Measurements from ENCODE around the gene CCDC47. TPM values are rescaled to one million over a fixed set of nuclear protein-coding genes. Genes with fewer than 3 reads are reported as not detected.

The CCDC47 gene
- total and polyA plus RNA-seq, 2 experiments from 2014 or later, result 38.5 to 61.9 TPM

DNA sequence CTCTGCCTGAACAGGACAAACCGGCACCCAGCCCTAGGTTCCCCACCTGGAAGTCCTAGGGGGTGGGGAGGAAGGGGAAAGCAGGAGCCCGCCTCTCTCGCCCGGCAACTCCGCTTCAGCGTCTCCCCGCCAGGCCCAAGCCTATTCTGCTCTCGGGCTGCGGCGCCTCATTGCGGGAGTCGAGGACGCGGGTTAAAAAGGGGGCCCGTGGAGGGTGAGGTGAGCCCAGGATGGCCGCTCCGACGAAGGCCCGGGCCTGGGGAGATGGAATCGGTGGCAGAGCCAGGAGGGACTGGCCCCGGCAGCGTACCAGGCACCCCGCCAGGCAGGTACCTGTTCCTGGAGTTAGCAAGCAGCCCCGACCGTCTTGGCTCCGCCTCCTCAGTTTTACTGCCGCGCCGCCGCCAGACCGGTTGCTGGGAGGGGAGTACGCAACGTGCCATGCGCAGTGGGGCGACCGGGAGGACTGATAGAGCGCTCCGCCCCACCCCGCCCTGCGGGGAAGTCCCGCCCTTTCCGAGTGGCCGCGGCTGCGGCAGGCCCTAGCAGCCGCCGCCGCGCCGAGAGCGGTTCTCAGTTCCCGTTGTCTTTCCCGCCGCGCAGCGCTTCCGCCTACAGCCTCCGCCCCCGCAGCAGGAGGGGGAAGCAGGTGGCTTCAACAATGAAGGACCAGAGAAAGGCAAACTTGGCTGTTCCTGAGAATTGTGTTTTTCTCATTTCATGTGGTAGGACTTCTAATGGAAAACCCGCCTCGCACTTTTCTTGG is 31.8 kb downstream of the CCDC47 start, which contains the start of gene STRADA:
STRADA (minus strand) TSS at position 392 of the 766 bp plus-strand sequence. CDS start 13,430 bp downstream, outside the sequence.
- peak; percentile 99 for DNase-seq (ENCODE audit: low spot score)

More for the DNA sequence above, 31.8 kb downstream of the CCDC47 start, which contains the start of gene STRADA:
- H3F3A ChIP-seq (replicated peaks; ENCODE audit: low read depth), result peaks cover 19% of the 10 kb centered on the region
- peaks cover 10% of the 10 kb centered on the region; the same call in 2 of the 3 replicates for H3K36me3 Mint-ChIP-seq (ENCODE audit: low read depth)
- H3K36me3 ChIP-seq (ENCODE audit: insufficient read depth), result peaks cover 10% of the 10 kb centered on the region; the same call in 1 of the 2 replicates
- peak within 1 kb of the TSS; percentile 90 for H2AFZ ChIP-seq
- peak within 1 kb of the TSS; percentile 88 for H3K4me3 ChIP-seq
- TF ChIP-seq, protein P1, sequence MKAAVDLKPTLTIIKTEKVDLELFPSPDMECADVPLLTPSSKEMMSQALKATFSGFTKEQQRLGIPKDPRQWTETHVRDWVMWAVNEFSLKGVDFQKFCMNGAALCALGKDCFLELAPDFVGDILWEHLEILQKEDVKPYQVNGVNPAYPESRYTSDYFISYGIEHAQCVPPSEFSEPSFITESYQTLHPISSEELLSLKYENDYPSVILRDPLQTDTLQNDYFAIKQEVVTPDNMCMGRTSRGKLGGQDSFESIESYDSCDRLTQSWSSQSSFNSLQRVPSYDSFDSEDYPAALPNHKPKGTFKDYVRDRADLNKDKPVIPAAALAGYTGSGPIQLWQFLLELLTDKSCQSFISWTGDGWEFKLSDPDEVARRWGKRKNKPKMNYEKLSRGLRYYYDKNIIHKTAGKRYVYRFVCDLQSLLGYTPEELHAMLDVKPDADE (IDR thresholded peaks at IDR 0.05), result 0 out of 2 replicates have a peak, but pooled peaks have one; percentile 40
- TF ChIP-seq EZH2 (IDR thresholded peaks at IDR 0.05; ENCODE audit: low read depth, unreplicated experiment) (no peak), EZH2phosphoT487 (IDR thresholded peaks at IDR 0.05; ENCODE audit: unreplicated experiment) (no peak), STAT1 (IDR thresholded peaks at IDR 0.05; ENCODE audit: unreplicated experiment) (no peak), JUNB (IDR thresholded peaks at IDR 0.05; ENCODE audit: unreplicated experiment) (no peak), CREB1 (CRISPR knock-in tag; IDR thresholded peaks at IDR 0.05; ENCODE audit: low read depth) (peak; percentile 27; the same call in 1 of the 2 replicates), POLR2AphosphoS5 (IDR thresholded peaks at IDR 0.05; ENCODE audit: low read depth) (peak; percentile 90)
- TF ChIP-seq, protein P2, sequence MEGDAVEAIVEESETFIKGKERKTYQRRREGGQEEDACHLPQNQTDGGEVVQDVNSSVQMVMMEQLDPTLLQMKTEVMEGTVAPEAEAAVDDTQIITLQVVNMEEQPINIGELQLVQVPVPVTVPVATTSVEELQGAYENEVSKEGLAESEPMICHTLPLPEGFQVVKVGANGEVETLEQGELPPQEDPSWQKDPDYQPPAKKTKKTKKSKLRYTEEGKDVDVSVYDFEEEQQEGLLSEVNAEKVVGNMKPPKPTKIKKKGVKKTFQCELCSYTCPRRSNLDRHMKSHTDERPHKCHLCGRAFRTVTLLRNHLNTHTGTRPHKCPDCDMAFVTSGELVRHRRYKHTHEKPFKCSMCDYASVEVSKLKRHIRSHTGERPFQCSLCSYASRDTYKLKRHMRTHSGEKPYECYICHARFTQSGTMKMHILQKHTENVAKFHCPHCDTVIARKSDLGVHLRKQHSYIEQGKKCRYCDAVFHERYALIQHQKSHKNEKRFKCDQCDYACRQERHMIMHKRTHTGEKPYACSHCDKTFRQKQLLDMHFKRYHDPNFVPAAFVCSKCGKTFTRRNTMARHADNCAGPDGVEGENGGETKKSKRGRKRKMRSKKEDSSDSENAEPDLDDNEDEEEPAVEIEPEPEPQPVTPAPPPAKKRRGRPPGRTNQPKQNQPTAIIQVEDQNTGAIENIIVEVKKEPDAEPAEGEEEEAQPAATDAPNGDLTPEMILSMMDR (conservative IDR thresholded peaks at IDR 0.05; ENCODE audit: low read depth in 2 of 2), result no peak
- TF ChIP-seq, protein P3, sequence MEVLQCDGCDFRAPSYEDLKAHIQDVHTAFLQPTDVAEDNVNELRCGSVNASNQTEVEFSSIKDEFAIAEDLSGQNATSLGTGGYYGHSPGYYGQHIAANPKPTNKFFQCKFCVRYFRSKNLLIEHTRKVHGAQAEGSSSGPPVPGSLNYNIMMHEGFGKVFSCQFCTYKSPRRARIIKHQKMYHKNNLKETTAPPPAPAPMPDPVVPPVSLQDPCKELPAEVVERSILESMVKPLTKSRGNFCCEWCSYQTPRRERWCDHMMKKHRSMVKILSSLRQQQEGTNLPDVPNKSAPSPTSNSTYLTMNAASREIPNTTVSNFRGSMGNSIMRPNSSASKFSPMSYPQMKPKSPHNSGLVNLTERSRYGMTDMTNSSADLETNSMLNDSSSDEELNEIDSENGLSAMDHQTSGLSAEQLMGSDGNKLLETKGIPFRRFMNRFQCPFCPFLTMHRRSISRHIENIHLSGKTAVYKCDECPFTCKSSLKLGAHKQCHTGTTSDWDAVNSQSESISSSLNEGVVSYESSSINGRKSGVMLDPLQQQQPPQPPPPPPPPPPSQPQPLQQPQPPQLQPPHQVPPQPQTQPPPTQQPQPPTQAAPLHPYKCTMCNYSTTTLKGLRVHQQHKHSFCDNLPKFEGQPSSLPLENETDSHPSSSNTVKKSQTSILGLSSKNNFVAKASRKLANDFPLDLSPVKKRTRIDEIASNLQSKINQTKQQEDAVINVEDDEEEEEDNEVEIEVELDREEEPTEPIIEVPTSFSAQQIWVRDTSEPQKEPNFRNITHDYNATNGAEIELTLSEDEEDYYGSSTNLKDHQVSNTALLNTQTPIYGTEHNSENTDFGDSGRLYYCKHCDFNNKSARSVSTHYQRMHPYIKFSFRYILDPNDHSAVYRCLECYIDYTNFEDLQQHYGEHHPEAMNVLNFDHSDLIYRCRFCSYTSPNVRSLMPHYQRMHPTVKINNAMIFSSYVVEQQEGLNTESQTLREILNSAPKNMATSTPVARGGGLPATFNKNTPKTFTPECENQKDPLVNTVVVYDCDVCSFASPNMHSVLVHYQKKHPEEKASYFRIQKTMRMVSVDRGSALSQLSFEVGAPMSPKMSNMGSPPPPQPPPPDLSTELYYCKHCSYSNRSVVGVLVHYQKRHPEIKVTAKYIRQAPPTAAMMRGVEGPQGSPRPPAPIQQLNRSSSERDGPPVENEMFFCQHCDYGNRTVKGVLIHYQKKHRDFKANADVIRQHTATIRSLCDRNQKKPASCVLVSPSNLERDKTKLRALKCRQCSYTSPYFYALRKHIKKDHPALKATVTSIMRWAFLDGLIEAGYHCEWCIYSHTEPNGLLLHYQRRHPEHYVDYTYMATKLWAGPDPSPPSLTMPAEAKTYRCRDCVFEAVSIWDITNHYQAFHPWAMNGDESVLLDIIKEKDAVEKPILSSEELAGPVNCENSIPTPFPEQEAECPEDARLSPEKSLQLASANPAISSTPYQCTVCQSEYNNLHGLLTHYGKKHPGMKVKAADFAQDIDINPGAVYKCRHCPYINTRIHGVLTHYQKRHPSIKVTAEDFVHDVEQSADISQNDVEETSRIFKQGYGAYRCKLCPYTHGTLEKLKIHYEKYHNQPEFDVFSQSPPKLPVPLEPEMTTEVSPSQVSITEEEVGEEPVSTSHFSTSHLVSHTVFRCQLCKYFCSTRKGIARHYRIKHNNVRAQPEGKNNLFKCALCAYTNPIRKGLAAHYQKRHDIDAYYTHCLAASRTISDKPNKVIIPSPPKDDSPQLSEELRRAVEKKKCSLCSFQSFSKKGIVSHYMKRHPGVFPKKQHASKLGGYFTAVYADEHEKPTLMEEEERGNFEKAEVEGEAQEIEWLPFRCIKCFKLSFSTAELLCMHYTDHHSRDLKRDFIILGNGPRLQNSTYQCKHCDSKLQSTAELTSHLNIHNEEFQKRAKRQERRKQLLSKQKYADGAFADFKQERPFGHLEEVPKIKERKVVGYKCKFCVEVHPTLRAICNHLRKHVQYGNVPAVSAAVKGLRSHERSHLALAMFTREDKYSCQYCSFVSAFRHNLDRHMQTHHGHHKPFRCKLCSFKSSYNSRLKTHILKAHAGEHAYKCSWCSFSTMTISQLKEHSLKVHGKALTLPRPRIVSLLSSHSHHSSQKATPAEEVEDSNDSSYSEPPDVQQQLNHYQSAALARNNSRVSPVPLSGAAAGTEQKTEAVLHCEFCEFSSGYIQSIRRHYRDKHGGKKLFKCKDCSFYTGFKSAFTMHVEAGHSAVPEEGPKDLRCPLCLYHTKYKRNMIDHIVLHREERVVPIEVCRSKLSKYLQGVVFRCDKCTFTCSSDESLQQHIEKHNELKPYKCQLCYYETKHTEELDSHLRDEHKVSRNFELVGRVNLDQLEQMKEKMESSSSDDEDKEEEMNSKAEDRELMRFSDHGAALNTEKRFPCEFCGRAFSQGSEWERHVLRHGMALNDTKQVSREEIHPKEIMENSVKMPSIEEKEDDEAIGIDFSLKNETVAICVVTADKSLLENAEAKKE (CRISPR knock-in tag; IDR thresholded peaks at IDR 0.05), result no peak
- peaks cover 6% of the 10 kb centered on the region for H3K79me2 ChIP-seq (replicated peaks; ENCODE audit: insufficient read depth)
- no peaks in the 10 kb centered on the region for H3K9me2 ChIP-seq (ENCODE audit: insufficient read depth)
- peak; percentile 94 for ATAC-seq
- H3K4me1 ChIP-seq (ENCODE audit: insufficient read depth), result peaks cover 9% of the 10 kb centered on the region; the same call in 1 of the 2 replicates
- no peaks in the 10 kb centered on the region for H4K20me1 ChIP-seq (replicated peaks; ENCODE audit: insufficient read depth)
- H3K27ac Mint-ChIP-seq, result peak within 1 kb of the TSS; percentile 98
- H3K27me3 ChIP-seq (ENCODE audit: insufficient read depth), result no peaks in the 10 kb centered on the region
- H3K4me2 ChIP-seq, result peak within 1 kb of the TSS; percentile 96
- peak within 1 kb of the TSS; percentile 95 for H3K4me3 Mint-ChIP-seq
- H3K27ac ChIP-seq (ENCODE audit: low read depth), result peak within 1 kb of the TSS; percentile 100
- H3K27me3 Mint-ChIP-seq (ENCODE audit: insufficient read depth, low read depth, poor library complexity), result peaks cover 12% of the 10 kb centered on the region
- peaks cover 10% of the 10 kb centered on the region; the same call in 2 of the 3 replicates for H3K4me1 Mint-ChIP-seq
- no peaks in the 10 kb centered on the region for H3K9me3 Mint-ChIP-seq

Data from GM23338 (cell line).